Upper lobe of left lung (tissue), 4 donors: Measurements from ENCODE around the gene GLIPR1.

ENCODE experiments used
- EP300 ChIP-seq, 4 donors: sonication (generic); formaldehyde crosslinking; IDR thresholded peaks; one replicate each; pipeline ENCODE4 v1.5.1; 2017; ENCODE audit warnings: antibody characterized with exemption in 4 of 4, control low read depth in 2 of 4
- POLR2A ChIP-seq, 4 donors: fragments of 450-650 bp; IDR thresholded peaks; one replicate each; pipeline ENCODE4 v1.5.1; 2016 to 2017; ENCODE audit warnings: antibody characterized with exemption in 4 of 4, mild to moderate bottlenecking in 2 of 4
- TF ChIP-seq, protein P1 (sequence below), 6 experiments: fragments of 450-650 bp in 4 of 6; fragments of 200-600 bp in 2 of 6; sonication (generic) in 2 of 6; IDR thresholded peaks; one replicate each; pipeline ENCODE4 v1.5.1; 2016 to 2019; ENCODE audit warnings: antibody characterized with exemption in 6 of 6

DNA sequence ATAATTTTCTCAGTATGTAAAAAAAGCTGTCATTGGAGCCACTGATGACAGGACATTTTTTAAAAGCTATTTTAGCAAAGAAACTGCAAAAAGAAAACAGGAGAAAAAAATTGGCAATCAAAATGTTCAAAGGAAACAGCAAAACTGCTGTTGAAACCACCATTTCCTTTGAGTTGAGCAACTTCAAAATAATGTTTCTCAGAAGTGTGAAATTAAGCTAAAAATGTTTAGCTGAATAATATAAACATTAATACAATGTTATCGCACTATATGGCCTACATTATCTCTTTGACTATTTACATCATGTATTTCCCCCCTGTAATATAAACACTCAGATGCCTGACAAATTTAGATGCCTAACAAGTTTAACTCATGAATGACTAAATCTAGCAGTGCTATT lies 23.4 kb upstream of the GLIPR1 start:
- TF ChIP-seq, protein P1, sequence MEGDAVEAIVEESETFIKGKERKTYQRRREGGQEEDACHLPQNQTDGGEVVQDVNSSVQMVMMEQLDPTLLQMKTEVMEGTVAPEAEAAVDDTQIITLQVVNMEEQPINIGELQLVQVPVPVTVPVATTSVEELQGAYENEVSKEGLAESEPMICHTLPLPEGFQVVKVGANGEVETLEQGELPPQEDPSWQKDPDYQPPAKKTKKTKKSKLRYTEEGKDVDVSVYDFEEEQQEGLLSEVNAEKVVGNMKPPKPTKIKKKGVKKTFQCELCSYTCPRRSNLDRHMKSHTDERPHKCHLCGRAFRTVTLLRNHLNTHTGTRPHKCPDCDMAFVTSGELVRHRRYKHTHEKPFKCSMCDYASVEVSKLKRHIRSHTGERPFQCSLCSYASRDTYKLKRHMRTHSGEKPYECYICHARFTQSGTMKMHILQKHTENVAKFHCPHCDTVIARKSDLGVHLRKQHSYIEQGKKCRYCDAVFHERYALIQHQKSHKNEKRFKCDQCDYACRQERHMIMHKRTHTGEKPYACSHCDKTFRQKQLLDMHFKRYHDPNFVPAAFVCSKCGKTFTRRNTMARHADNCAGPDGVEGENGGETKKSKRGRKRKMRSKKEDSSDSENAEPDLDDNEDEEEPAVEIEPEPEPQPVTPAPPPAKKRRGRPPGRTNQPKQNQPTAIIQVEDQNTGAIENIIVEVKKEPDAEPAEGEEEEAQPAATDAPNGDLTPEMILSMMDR (IDR thresholded peaks at IDR 0.05), result no peak
- no peak for TF ChIP-seq POLR2A (IDR thresholded peaks at IDR 0.05)
- no peak for TF ChIP-seq EP300 (IDR thresholded peaks at IDR 0.05)
